GM19324 (cell line): Measurements from ENCODE around the gene FOXRED1.

Source experiments
- ATAC-seq: cut with Tn5 transposase; IDR thresholded peaks from one replicate; pipeline ENCODE4 v1.9.1; 2021; ENCODE audit warnings: mild to moderate bottlenecking, moderate library complexity; ENCODE audit not compliant: unreplicated experiment, low FRiP score

The FOXRED1 gene

GRCh38 chr11:126310200-126310991 is 41.4 kb downstream of the FOXRED1 start:
- no peak for ATAC-seq

DNA sequence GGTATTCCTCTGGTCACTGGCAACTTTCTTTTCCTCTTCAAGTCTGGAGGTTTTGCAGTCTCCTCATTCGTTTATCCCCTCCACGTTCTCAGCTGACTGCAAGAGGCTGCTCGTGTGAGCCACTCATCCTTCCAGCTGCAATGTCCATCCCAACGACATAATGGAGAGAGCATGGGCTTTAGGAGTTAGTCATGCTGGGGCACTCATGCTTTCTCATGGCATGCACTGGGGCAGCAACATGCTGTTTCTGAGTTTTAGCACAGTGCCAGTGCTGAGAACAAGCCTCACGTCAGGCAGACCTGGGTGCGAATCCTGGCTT is 42.0 kb downstream of the FOXRED1 start:
- no peak for ATAC-seq

GRCh38 chr11:126311401-126312291 is 42.7 kb downstream of the FOXRED1 start:
- ATAC-seq = peak; percentile 46

DNA sequence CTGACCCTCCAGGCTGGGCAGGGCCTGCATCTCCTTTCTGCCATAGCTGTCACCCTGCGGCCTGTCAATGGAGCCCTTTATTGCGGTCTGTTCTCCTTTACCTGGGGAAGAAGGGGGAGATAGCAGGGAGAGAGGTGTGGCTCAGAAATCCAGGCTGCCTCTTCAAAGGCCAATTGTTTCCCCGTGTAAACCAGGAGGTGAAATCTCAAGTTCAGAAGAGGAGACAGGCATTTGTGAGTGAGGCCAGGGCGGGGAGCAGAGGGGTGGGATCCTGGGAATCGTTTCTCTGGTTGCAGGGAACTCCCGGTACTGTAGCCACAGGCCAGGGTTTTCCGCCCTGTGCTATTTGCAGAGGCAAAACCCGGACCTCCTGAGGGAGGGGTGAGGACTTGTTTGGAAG is 44.0 kb downstream of the FOXRED1 start:
- ATAC-seq = no peak

DNA sequence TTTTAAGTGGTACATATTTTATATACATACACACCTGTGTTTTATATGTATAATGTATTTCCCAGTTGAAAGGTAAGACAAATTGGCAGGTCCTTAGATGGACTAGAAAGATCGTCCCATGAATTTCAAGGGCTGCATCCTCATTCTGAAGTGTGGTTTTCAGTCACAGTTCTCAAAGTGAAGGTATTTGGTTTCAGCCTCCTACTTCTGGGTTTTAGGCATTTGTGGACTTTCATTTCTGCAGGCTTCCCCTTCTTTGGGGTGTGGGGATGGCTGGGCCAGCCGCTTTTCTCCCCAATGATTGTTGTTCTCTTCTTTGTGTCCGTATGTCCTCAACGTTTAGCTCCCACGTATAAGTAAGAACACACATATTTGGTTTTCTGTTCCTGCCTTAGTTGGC is 44.9 kb downstream of the FOXRED1 start:
- ATAC-seq = no peak

DNA sequence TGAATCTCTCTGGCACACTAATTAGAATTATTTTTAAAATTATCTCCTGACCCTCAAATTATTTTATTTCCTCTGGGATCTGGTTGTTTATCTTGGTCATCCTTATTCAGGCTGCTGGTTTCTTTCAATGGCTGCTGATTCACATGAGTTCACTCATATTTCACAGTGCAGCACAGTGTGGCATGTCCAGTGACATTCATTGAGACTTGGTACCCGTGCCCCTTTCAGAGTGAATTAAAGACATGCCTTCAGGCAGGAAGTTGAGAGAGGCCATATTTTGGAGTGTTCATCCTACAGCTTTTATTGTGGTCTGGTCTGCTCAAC is 48.4 kb downstream of the FOXRED1 start:
- no peak for ATAC-seq

DNA sequence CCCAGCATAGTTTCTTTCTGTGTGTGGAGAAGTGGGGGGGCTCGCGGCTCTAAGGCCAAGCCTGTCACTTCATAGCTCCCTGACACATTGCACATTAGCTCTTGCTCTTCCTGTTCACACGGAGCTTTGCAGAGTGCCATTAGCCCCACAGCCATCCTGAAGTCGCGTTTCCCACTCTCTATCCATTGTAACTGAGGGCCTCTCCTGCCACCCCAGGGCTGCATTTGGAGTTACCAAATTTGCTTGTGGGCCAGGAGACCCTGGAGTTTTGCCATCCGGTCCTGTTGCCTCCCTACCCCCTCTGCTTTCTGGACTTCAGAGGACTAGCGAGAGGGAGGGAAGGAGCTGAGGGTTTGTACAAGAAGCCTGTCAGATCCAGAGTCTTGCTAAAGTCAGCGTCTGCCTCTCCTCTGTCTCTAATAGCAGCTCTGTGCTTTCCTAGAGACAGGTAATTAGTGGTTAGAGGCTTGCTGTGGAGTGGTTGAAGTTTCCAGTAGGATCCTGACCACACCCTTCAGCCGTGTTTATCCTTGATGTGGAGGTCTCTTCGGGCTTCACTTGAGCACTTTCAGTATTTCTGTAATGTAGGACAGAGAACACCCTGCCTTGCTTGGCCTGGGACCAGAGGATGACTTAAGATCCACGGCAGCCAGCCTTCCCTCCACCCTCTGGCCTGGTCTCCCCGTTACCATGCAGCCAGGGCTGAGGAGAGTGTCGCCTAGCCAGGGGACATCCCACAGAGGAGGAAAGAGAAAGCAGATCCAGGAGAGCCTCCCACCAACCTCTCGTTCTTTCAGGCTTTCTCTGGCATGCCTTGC is 49.0 kb downstream of the FOXRED1 start:
- ATAC-seq = peak; percentile 15

- ATAC-seq = peak; percentile 59
These were observed 49.8 kb downstream of the FOXRED1 start for GRCh38 chr11:126318574-126319373.

GRCh38 chr11:126319374-126319740 is 50.4 kb downstream of the FOXRED1 start:
- no peak for ATAC-seq

- ATAC-seq = no peak
These were observed 54.0 kb downstream of the FOXRED1 start for GRCh38 chr11:126322996-126323395.

DNA sequence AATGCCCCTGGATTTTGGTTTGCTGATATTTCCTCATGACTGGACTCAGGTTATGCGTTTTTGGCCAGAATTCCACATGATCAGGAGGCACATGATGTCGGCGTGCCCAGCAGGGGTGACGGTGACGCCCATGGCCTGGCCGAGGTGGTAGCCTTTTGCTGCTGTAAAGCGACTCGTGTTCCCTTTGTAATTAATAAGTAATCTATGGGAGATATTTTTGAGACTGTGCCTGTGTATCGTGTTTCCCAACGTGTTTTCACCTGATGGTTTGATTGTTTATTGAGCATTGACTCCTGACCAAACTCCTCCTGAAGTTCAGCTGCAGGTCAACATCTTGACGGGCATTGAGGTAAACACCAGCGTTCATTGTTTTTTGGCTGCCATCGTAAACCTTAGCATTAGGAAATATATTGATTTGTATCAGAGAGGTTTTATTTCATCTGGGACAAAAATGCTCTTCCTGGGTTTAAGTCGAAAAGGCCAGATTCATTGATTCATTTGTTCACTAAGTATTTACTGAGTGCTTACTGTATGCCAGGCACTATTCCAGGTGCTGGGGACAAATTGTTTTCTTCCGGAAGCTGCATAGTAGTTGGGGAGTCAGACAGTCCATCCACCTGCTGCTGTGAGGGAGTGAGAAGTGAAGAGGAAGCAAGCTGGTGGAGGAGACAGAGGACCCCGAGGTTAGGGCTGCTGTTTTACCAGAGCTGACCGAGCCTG is 58.5 kb downstream of the FOXRED1 start:
- ATAC-seq = no peak
